ENCODE data around the gene CCDC70. TPM values are rescaled to one million over a fixed set of nuclear protein-coding genes. Genes with fewer than 3 reads are reported as not detected.

Gene CCDC70
- total and polyA plus RNA-seq, 4 donors, result not detected

GRCh38 chr13:51815848-51816247 lies 45.9 kb upstream of the CCDC70 start:
- peaks cover 0 to 5% (median 0%) of the 10 kb centered on the region in 3 donors for H3K27me3 ChIP-seq (ENCODE audit: control insufficient read depth in 3 of 3, insufficient read depth in 3 of 3, low read length in 2 of 3)
- 72 to 89% methylated on average over 11 of the region's 11 CpGs for WGBS, 2 donors
- peaks cover 0 to 8% (median 0%) of the 10 kb centered on the region in 5 donors for H3K4me1 ChIP-seq (ENCODE audit: control insufficient read depth in 5 of 5, insufficient read depth in 5 of 5, low read length in 5 of 5)
- no peak overlapping the region for H3K9ac ChIP-seq (ENCODE audit: insufficient read depth in 1 of 2, low read length in 2 of 2)
- peak; percentile 41 for ATAC-seq (ENCODE audit: insufficient read depth, low FRiP score)
- TF ChIP-seq CTCF (IDR thresholded peaks at IDR 0.05; ENCODE audit: control extremely low read depth, extremely low read depth), result no peak
- no peak overlapping the region for H3K27ac ChIP-seq (ENCODE audit: low read depth in 1 of 2, low read length in 1 of 2)
- H3K36me3 ChIP-seq (ENCODE audit: control insufficient read depth in 4 of 4, insufficient read depth in 4 of 4, low read length in 4 of 4), result no peaks in the 10 kb centered on the region
- H3K4me3 ChIP-seq, result no peak overlapping the region
- H3K9me3 ChIP-seq (ENCODE audit: control insufficient read depth in 4 of 4, insufficient read depth in 3 of 4, low read length in 3 of 4), result no peaks in the 10 kb centered on the region
- no peak for DNase-seq

- Histone ChIP-seq H3K27ac (ENCODE audit: low read depth in 1 of 2, low read length in 1 of 2) (no peak overlapping the region), H3K9me3 (ENCODE audit: control insufficient read depth in 4 of 4, insufficient read depth in 3 of 4, low read length in 3 of 4) (no peaks in the 10 kb centered on the region), H3K4me1 (ENCODE audit: control insufficient read depth in 5 of 5, insufficient read depth in 5 of 5, low read length in 5 of 5) (peaks cover 0 to 8% (median 0%) of the 10 kb centered on the region in 5 donors), H3K27me3 (ENCODE audit: control insufficient read depth in 3 of 3, insufficient read depth in 3 of 3, low read length in 2 of 3) (peaks cover 0 to 5% (median 0%) of the 10 kb centered on the region in 3 donors), H3K36me3 (ENCODE audit: control insufficient read depth in 4 of 4, insufficient read depth in 4 of 4, low read length in 4 of 4) (no peaks in the 10 kb centered on the region), H3K9ac (ENCODE audit: insufficient read depth in 1 of 2, low read length in 2 of 2) (no peak overlapping the region), H3K4me3 (no peak overlapping the region)
- ATAC-seq (ENCODE audit: insufficient read depth, low FRiP score), result no peak
- WGBS, 2 donors, result 87% methylated on average over 19 of the region's 19 CpGs
- no peak for TF ChIP-seq CTCF (IDR thresholded peaks at IDR 0.05; ENCODE audit: control extremely low read depth, extremely low read depth)
- no peak for DNase-seq
These were observed 45.0 kb upstream of the CCDC70 start for GRCh38 chr13:51816604-51817249.

GRCh38 chr13:51817717-51818116 lies 44.1 kb upstream of the CCDC70 start:
- no peaks in the 10 kb centered on the region for H3K36me3 ChIP-seq (ENCODE audit: control insufficient read depth in 4 of 4, insufficient read depth in 4 of 4, low read length in 4 of 4)
- no peak for DNase-seq
- H3K4me1 ChIP-seq (ENCODE audit: control insufficient read depth in 5 of 5, insufficient read depth in 5 of 5, low read length in 5 of 5), result peaks cover 0 to 8% (median 0%) of the 10 kb centered on the region in 5 donors

More at GRCh38 chr13:51817717-51818116, 44.1 kb upstream of the CCDC70 start:
- no peak overlapping the region for H3K4me3 ChIP-seq
- WGBS, 2 donors, result 85 to 91% methylated on average over 8 of the region's 8 CpGs
- no peak overlapping the region for H3K27ac ChIP-seq (ENCODE audit: low read depth in 1 of 2, low read length in 1 of 2)
- TF ChIP-seq CTCF (IDR thresholded peaks at IDR 0.05; ENCODE audit: control extremely low read depth, extremely low read depth), result no peak
- no peak for ATAC-seq (ENCODE audit: insufficient read depth, low FRiP score)
- H3K9ac ChIP-seq (ENCODE audit: insufficient read depth in 1 of 2, low read length in 2 of 2), result no peak overlapping the region
- no peaks in the 10 kb centered on the region for H3K9me3 ChIP-seq (ENCODE audit: control insufficient read depth in 4 of 4, insufficient read depth in 3 of 4, low read length in 3 of 4)
- H3K27me3 ChIP-seq (ENCODE audit: control insufficient read depth in 3 of 3, insufficient read depth in 3 of 3, low read length in 2 of 3), result peaks cover 0 to 5% (median 0%) of the 10 kb centered on the region in 3 donors
